Glutamatergic neuron (in vitro differentiated cells): ENCODE results near the gene CFL1. TPM values are rescaled to one million over a fixed set of nuclear protein-coding genes. Genes with fewer than 3 reads are reported as not detected.

Source experiments
- DNase-seq: peaks from one replicate; pipeline ENCODE4 v3.0.0; 2022
- H3K27ac Mint-ChIP-seq: one replicate; pipeline ENCODE4 v1.8.0; 2020; ENCODE audit warnings: mild to moderate bottlenecking, mixed read lengths, inconsistent platforms; ENCODE audit not compliant: unreplicated experiment
- H3K27me3 Mint-ChIP-seq: one replicate; pipeline ENCODE4 v1.8.0; 2020; ENCODE audit warnings: mild to moderate bottlenecking, moderate library complexity, mixed read lengths, inconsistent platforms; ENCODE audit not compliant: unreplicated experiment
- H3K36me3 Mint-ChIP-seq: one replicate; pipeline ENCODE4 v1.8.0; 2020; ENCODE audit warnings: mild to moderate bottlenecking, mixed read lengths, inconsistent platforms; ENCODE audit not compliant: unreplicated experiment
- H3K4me1 Mint-ChIP-seq: one replicate; pipeline ENCODE4 v1.8.0; 2020; ENCODE audit warnings: mild to moderate bottlenecking, low read depth, mixed read lengths, inconsistent platforms; ENCODE audit not compliant: unreplicated experiment
- H3K4me3 Mint-ChIP-seq: one replicate; pipeline ENCODE4 v1.8.0; 2020; ENCODE audit warnings: mild to moderate bottlenecking, mixed read lengths, inconsistent platforms; ENCODE audit not compliant: unreplicated experiment
- H3K9me3 Mint-ChIP-seq: one replicate; pipeline ENCODE4 v1.8.0; 2020; ENCODE audit warnings: mild to moderate bottlenecking, moderate library complexity, mixed read lengths, inconsistent platforms; ENCODE audit not compliant: unreplicated experiment
- total RNA-seq: library from RNA; stranded (reverse); fragmentation: NEBNext Ultra II Directional; extraction: Animal tissue kit (Norgen Biotek cat#: 25700); gene quantifications from one replicate; pipeline ENCODE4 v1.2.1, GENCODE V29; 2021; ENCODE audit not compliant: unreplicated experiment
- TF ChIP-seq, protein P1 (sequence below): fragments of 200-600 bp; sonication (generic); IDR thresholded peaks from one replicate; pipeline ENCODE4 v1.5.0; 2021; ENCODE audit not compliant: partially characterized antibody, unreplicated experiment

Gene CFL1
- total RNA-seq, 1 donor from 2014 or later, result 1,294 TPM

- peaks cover 25% of the 10 kb centered on the region for H3K27me3 Mint-ChIP-seq
- H3K9me3 Mint-ChIP-seq, result peaks cover 8% of the 10 kb centered on the region
- H3K4me3 Mint-ChIP-seq, result no peak overlapping the region
- H3K4me1 Mint-ChIP-seq, result peaks cover 26% of the 10 kb centered on the region
- H3K36me3 Mint-ChIP-seq, result no peaks in the 10 kb centered on the region
- TF ChIP-seq, protein P1, sequence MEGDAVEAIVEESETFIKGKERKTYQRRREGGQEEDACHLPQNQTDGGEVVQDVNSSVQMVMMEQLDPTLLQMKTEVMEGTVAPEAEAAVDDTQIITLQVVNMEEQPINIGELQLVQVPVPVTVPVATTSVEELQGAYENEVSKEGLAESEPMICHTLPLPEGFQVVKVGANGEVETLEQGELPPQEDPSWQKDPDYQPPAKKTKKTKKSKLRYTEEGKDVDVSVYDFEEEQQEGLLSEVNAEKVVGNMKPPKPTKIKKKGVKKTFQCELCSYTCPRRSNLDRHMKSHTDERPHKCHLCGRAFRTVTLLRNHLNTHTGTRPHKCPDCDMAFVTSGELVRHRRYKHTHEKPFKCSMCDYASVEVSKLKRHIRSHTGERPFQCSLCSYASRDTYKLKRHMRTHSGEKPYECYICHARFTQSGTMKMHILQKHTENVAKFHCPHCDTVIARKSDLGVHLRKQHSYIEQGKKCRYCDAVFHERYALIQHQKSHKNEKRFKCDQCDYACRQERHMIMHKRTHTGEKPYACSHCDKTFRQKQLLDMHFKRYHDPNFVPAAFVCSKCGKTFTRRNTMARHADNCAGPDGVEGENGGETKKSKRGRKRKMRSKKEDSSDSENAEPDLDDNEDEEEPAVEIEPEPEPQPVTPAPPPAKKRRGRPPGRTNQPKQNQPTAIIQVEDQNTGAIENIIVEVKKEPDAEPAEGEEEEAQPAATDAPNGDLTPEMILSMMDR, result no peak
- no peak overlapping the region for H3K27ac Mint-ChIP-seq
- DNase-seq, result no peak
These were observed 10.9 kb upstream of the CFL1 start for GRCh38 chr11:65868907-65869306.

- TF ChIP-seq, protein P1, result no peak
- peaks cover 24% of the 10 kb centered on the region for H3K27me3 Mint-ChIP-seq
- peak overlapping the region; percentile 75 for H3K4me3 Mint-ChIP-seq
- H3K27ac Mint-ChIP-seq, result peak overlapping the region; percentile 62
- no peak for DNase-seq
- peaks cover 26% of the 10 kb centered on the region for H3K4me1 Mint-ChIP-seq
- H3K9me3 Mint-ChIP-seq, result peaks cover 8% of the 10 kb centered on the region
- H3K36me3 Mint-ChIP-seq, result no peaks in the 10 kb centered on the region
These were observed 10.2 kb upstream of the CFL1 start for GRCh38 chr11:65868076-65868667.

DNA sequence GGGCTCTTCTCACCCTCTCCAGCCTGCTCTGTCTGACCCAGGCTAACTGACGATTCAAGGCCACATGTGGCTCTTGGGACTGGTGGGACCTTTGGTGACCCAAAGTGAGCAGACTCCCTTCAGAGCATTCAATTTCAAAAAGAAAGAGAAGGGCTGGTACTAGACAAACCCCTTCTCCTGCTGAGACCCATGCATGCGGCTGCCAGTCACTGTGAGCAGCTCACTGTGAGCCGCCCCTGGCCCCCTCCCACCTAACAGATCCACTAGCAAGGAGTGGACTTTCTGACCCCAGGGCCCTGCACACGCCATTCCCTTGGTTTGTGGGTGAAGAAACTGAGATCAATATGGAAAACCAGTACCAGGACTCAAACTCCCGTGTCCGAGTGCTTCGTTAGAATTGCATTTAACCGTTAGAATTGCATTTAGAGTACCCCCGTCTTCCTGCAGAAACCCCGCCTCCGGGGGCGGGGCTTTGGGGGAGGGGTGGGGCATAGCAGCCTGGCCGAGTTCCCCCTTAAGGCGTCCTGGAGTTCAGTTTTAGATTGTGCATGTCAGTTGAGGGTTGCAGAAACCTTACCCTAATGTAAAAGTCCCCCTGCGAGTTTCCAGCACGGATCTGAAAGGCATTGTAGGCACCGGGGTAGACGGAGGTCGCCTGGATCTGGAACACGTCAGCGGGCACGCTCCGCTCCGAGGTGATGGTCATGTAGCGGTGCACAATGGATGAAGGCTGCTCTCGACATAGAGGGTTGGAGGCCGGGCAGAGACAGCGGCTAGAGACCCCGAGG lies 9.5 kb upstream of the CFL1 start:
- peaks cover 4% of the 10 kb centered on the region for H3K36me3 Mint-ChIP-seq
- H3K4me1 Mint-ChIP-seq, result peaks cover 23% of the 10 kb centered on the region
- H3K27me3 Mint-ChIP-seq, result peaks cover 23% of the 10 kb centered on the region
- H3K27ac Mint-ChIP-seq, result peak overlapping the region; percentile 62
- TF ChIP-seq, protein P1, result no peak
- peaks cover 8% of the 10 kb centered on the region for H3K9me3 Mint-ChIP-seq
- H3K4me3 Mint-ChIP-seq, result peak overlapping the region; percentile 75
- DNase-seq, result peak; percentile 63

GRCh38 chr11:65866509-65867283 lies 8.7 kb upstream of the CFL1 start:
- Mint-ChIP-seq H3K27me3 (peaks cover 22% of the 10 kb centered on the region), H3K36me3 (peaks cover 4% of the 10 kb centered on the region), H3K9me3 (peaks cover 10% of the 10 kb centered on the region), H3K27ac (no peak overlapping the region), H3K4me1 (peaks cover 23% of the 10 kb centered on the region), H3K4me3 (no peak overlapping the region)
- TF ChIP-seq, protein P1, result no peak
- DNase-seq, result no peak
